PC-3 (cell line): ENCODE results near the gene SCIMP.

Experiments
- EZH2 ChIP-seq: fragments of 300-600 bp; sonication (generic); IDR thresholded peaks from one replicate; pipeline ENCODE4 v1.6.1; 2017; ENCODE audit warnings: antibody characterized with exemption, mild to moderate bottlenecking, low read length; ENCODE audit not compliant: unreplicated experiment
- TF ChIP-seq, protein P1 (sequence below): fragments of 300-600 bp; sonication (generic); conservative IDR thresholded peaks from 2 replicates; pipeline ENCODE4 v1.5.1; 2017; ENCODE audit warnings: antibody characterized with exemption, low read depth, mild to moderate bottlenecking, low read length

DNA sequence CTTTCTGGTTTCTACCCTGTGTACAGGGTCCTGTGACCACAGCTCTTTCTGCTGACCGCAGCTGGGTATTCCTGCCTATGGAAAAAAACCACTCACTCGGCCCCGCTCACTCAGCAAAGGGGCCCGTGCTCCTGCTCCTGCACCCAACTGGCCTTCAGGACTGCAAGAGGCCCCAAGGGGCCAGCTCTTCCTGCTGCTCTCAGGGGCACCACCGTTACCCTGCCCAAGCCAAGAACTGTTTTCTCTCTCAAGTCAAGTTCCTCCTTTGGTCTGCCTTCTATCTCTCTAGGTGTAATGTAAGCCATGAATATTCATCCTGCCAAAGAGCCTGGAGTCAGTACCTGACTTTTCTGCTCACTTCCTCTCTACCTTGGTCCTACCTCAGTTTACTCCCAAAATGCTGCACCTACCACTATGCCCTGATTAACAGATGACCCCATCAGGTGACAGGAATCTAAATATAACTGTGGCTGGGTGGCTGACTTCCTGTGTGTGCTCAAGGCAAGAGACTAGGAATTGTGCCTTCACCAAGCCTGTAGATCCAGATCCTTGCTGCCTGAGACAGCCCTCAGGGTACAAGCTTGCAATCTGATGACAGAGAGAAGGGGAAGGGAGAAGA lies 20.4 kb upstream of the SCIMP start:
- TF ChIP-seq, protein P1, sequence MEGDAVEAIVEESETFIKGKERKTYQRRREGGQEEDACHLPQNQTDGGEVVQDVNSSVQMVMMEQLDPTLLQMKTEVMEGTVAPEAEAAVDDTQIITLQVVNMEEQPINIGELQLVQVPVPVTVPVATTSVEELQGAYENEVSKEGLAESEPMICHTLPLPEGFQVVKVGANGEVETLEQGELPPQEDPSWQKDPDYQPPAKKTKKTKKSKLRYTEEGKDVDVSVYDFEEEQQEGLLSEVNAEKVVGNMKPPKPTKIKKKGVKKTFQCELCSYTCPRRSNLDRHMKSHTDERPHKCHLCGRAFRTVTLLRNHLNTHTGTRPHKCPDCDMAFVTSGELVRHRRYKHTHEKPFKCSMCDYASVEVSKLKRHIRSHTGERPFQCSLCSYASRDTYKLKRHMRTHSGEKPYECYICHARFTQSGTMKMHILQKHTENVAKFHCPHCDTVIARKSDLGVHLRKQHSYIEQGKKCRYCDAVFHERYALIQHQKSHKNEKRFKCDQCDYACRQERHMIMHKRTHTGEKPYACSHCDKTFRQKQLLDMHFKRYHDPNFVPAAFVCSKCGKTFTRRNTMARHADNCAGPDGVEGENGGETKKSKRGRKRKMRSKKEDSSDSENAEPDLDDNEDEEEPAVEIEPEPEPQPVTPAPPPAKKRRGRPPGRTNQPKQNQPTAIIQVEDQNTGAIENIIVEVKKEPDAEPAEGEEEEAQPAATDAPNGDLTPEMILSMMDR = no peak
- TF ChIP-seq EZH2 = no peak
